HG03432 (cell line): Measurements from ENCODE around the gene EMC7.
"Not testable (repeated sequence)": the region's sequence is repeated elsewhere in the genome, so short reads cannot be mapped to it uniquely, and the experiment has no call there.

Experiments
- ATAC-seq: cut with Tn5 transposase; IDR thresholded peaks from one replicate; pipeline ENCODE4 v1.9.1; 2021; ENCODE audit warnings: mild to moderate bottlenecking, moderate library complexity; ENCODE audit not compliant: unreplicated experiment

Gene EMC7

DNA sequence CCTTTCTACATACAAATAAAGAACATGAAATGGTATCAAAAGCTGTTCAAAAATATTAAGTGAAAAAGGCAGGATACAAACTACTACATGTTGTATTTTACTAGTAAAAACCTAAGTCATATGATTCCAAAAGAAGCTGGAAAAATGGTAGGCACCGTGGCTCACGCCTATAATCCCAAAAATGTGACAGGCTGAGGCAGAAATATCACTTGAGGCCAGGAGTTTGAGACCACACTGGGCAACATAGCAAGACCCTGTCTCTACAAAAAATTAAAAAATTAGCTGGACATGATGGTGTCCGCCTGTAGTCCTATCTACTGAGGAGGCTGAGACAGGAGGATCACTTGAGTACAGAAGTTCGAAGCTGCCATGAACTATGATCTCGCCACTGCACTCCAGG lies 1.7 kb downstream of the EMC7 start:
- no peak for ATAC-seq

DNA sequence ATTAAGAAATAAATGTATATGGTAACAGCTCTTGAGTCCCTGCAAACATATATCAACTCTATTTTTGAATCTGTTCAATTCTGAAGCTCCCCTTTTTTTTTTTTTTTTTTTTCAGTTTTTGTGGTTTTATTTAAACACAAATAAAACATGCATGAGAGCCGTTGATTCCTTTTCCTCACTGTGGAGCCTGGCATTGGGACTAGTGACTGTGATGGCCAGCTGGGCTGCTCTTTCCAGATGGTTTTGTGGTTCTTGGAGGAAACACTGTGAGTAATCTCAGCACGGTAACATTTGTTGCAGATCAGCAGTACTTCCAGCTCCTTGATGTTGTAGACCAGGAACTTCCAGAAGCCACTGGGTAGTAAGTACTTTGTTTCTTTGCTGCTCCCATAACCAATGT lies 15.9 kb downstream of the EMC7 start:
- ATAC-seq: no peak

DNA sequence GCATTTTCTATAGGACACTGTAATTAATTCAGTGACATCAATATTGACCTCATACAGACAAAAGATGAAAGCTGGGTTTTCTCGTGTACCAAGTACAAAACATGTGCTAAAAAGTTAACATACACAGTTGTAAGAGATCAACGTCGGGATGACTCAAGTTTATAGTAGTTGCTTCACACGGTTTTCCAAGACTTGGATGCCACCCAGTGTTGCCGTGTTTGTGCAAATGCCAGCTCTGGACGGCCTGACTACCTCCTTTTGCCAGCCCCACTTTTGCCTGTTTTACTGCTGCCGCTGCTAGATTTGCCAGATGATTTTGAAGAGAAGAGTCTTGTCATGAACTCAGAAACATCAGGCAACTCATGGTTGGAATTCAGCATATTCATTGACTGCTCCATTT lies 17.6 kb downstream of the EMC7 start:
- ATAC-seq: no peak

DNA sequence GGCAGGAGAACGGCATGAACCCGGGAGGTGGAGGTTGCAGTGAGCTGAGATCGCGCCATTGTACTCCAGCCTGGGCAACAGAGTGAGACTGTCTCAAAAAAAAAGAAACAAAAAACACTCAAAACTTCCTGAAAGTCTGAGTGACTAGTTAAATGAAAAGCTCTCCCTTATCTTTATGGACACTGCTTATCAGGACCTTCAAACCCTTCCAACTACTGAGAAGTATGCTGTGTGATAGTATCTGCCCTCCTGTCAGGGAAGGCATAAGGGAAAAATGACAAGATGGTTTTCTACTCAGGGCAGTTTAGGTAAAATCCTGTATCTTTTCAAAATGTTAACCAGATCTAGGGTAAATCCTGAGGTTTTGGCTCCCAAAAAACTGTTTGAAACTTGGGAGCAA lies 21.8 kb downstream of the EMC7 start:
- no peak for ATAC-seq

DNA sequence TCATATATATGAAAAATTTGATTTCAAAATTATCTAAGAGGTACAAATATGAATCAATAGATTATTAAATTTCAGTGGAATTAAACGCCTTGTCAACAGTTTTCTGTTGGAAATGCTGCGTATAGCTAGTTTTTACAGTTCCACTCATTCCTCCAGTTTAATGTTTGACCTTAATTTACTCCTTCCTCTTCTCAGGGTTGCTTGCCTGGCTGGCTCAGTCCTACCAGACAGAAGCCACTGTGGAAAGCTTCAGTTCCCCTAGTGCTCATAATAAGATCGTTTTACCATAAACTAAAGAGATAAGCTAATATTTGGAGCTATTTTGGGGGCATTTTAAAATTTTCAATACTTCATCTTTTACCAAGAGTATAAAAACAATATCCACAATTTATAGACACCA lies 22.8 kb downstream of the EMC7 start:
- ATAC-seq: no peak

DNA sequence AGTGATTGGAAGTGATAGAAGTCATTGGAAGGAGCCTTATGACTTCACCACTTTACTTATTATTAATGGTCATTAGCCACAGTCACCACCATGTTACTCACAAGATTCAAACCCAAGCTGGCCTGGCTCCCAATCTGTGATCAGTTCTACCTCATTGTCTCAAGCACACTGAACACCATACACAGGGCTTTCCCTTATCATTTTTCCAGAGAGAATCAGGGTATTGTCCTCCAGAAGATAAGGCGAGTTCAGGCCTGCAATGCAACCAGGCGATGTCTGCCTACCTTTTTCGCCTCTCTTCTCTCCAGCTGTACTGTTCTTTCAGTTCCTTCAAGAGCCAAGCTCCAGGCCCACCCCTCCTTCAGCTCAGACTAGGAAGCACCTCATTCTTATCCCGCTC lies 24.9 kb downstream of the EMC7 start:
- ATAC-seq: no peak

DNA sequence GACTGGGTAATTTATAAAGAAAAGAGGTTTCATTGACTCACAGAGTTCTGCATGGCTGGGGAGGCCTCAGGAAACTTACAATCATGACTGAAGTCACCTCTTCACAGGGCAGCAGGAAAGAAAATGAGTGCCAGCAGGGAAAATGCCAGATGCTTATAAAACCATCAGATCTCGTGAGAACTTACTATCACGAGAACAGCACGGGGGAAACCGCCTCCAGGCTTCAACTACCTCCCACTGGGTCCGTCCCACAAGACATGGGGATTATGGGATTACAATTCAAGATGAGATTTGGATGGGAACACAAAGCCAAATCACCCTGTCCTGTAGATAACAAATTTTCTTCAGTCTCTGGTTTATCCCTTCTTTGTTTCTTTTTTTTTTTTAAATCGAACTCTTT lies 31.7 kb downstream of the EMC7 start:
- ATAC-seq: no peak

DNA sequence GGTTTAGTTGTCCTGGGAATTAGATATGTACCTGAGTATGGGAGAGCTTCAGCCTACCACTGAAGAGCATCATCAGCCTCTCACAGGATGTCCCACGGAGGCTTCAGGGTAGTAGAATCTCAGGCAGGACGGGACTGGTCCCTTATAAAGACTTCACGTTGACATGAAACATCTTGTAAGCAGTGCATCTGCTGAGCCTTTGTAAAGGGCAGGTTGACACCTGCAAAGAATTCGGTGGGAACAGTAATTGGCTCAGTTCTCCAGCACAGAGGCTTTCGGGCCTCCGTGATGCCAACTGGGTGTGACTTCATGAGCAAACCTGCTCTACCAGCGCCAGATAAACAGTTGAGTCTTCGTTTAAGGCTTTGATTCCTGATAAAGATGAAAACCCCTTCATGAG lies 35.7 kb downstream of the EMC7 start:
- ATAC-seq: no peak

DNA sequence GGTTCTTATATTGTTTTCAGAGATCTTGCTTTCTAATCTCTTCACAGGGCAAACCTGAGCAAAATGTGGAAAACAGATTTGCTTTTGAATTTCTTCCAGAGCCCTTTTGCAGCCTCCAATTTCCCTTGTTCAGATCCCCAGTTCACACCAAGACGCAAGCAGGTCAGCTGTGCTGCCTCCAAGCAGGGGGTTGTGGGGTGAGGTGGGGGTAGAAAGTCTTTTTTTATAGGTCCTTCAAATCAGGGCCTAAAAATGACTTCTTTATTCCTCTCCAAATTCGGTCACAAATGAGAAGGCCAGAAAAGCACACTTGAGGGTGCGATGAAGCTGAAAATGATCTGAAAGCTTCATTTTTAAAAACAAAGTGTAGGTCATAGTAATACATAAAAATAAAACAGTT lies 36.4 kb downstream of the EMC7 start:
- no peak for ATAC-seq

DNA sequence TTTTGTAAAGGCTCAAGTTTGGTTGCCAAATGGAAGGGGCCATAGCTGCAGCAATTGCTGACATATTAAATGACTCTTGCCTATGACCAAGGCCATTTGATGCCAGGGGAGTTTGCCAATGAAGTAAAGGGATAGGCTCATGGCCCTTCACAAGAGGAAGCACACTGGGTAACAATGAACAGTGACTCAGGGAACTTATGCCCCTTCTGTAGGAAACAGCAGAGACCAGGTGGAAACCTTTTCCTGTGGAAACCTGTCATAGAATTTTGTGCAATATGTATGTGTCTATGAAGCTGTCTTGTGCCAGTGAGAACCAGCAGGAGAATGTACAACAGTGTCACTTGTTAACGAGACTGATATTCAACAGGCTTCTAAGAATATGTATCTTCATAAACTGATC lies 37.2 kb downstream of the EMC7 start:
- ATAC-seq: no peak

DNA sequence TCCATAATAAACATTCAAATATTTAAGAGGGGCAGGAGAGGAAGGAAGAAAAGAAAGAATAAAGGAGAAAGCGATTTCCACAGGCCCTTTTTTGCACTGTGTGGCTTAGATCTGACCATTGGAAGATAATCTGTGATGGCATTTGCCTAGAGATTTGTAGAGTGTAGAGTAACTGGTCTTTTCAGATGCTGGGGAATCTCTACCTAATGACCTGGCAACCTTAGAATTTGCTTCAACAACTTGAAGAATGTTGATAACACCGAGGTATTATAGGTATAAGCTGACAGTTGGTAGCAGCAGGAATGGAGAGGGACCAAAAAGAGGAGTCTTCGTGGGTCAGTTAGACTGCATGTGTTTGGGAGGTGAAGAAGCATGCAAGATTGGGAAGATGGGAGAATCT lies 41.7 kb downstream of the EMC7 start:
- ATAC-seq: no peak

DNA sequence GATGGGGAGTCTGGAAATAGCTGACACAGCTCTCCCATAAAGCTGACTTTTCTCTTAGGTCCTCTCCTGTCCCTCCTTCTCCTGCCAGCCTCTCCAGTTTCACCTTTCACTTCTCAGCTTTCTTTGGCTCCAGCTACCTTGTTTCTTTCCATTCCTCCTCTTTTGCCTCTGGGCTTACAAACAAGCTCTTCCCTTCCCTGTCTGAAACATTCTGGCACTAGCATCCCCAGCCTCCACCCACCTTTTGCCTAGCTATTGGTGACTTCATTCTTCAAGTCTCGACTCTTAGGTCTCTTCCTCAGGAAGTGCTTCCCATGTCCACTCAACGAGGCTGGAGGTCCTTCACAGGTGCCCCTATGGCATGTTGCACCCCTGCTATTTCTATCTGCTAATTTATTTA lies 42.2 kb downstream of the EMC7 start:
- no peak for ATAC-seq

DNA sequence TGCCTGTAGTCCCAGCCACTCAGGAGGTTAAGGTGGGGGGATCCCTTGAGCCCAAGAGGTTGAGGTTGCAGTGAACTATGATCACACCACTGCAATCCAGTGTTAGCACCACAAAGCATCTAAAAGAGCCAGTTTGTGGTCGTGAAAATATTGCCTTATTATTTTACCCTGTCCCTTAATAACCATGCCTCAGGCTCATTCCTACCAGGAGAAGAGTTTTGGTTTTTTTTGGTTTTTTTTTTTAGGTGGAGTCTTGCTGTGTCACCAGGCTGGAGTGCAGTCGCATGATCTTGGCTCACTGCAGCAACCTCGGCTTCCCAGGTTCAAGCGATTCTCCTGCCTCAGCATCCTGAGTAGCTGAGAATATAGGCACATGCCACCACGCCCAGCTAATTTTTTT lies 44.8 kb downstream of the EMC7 start:
- ATAC-seq: no peak

DNA sequence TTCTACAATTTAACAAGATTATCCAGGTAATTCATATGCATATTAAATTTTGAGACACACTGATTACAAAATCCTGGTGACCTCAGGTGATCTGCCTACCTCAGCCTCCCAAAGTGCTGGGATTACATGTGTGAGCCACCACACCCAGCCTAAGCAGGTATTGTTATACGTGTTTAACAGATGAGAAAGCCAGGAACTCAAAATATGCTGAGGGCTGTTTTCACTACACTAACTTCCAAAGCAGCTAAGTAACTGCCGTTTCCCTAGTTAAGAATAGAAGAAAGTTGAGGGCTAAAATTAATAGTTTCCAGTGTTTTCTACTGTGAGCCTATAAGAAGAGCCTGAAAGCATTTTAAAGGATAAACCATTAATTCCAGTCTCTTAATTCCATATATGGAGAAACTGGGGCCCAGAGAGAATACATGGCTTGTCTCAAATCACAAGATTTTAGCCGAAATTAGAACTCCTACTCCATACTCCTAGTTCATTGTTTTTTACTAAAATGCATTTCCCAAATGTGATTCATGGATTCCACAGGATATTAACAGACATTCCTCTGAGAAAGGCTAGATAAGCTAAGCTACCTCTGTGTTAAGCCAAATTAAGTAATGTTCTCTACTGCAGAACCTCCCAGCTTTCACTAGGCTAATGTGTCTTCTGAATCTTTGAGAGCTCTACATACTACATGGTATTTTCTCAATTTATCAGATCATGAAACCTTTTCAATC lies 45.6 kb downstream of the EMC7 start:
- ATAC-seq: no peak

DNA sequence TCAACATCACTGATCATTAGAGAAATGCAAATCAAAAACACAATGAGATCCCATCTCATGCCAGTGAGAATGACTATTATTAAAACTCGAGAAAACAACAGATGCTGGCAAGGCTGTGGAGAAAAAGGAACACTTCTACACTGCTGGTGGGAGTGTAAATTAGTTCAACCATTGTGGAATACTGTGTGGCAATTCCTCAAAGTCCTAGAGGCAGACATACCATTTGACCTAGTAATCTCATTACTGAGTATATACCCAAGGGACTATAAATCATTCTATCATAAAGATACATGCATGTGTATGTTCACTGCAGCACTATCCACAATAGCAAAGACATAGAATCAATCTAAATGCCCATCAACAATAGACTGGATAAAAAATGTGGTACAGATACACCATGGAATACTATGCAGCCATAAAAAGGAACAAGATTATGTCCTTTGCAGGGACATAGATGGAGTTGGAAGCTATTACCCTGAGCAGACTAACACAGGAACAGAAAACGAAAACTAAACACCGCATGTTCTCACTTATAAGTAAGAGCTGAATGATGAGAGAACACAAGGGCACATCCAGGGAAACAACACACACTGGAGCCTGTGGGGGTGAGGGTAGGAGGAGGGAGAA lies 47.5 kb downstream of the EMC7 start:
- no peak for ATAC-seq

DNA sequence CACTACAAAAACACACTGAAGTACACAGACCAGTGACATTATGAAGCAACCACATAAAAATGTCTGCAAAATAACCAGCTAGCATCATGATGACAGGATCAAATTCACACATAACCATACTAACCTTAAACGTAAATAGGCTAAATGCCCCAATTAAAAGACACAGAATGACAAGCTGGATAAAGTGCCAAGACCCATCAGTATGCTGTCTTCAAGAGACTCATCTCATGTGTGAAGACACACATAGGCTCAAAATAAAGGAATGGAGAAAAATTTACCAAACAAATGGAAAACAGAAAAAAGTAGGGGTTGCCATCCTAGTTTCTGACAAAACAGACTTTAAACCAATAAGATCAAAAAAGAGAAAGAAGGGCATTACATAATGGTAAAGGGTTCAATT lies 51.3 kb downstream of the EMC7 start:
- not testable (repeated sequence) for ATAC-seq

DNA sequence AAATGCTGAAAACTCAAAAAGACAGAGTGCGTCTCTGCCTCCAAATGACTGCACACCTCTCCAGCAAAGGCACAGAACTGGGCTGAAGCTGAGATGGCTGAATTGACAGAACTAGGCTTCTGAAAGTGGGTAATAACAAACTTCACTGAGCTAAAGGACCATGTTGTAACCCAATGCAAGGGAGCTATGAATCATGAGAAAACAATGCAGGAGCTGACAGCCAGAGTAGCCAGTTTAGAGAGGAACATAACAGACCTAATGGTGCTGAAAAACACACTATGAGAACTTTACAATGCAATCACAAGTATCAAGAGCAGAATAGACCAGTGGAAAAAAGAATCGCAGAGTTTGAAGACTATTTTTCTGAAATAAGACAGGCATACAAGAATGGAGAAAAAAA lies 52.5 kb downstream of the EMC7 start:
- ATAC-seq: no peak

DNA sequence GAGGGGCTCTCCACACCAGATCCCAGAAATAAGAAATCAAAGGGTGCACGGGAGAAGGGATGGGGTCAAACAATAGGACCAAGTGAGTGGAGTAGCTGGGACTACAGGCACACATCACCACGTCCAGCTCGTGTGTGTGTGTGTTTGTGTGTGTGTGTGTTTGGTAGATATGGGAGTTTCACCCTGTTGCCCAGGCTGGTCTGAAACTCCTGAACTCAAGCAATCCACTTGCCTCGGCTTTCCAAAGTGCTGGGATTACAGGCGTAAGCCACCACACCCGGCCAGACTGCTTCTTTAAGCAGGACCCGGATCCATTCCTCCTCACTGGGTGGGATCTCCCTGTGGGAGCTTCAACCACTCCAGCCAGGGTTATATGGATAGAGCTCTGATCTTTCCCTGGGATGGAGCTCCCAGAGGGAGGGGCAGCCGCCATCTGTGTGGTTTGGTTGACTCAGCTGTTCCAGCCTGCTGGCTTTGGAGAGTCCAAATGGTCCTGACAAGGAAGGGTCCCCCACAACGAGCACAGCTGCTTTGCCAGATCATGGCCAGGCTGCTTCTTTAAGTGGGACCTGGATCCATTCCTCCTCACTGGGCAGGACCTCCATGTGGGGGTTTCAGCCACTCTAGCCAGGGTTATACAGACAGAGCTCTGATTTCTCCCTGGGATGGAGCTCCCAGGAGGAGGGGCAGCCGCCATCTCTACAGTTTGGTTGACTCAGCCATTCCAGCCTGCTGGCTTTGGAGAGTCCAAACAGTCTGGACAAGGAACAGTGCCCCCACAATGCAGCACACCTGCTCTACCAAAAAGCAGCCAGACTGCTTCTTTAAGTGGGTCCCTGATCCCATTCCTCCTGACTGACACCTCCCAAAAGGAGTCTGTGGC lies 53.5 kb downstream of the EMC7 start:
- no peak for ATAC-seq

DNA sequence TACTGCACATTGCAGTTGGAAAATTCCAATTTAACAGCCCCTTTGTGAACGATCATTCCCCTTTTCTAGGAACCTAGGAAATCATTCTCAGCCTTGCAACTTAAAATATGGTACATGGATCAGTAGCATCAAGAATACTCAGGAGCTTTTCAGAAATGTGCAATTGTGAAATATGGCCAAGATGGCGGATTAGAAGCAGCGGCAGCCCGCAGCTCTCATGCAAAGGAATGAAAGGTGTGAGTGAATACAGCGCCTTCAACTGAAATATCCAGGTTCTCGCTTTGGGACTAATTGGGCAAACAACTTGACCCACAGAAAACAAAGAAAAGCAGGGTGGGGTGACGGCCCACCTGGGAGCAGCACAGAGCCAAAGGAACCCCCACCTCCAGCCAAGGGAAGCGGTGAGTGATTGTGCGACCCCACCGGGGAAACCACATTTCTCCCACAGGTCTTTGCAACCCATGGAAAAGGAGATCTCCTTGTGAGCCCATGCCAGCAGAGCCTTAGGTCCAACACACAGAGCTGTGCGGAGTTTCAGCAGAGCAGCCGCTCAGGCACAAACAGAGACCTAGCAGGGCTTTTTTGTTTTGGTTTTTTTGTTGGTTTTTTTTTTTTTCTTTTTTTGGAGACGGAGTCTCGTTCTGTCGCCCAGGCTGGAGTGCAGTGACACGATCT lies 55.1 kb downstream of the EMC7 start:
- ATAC-seq: no peak

DNA sequence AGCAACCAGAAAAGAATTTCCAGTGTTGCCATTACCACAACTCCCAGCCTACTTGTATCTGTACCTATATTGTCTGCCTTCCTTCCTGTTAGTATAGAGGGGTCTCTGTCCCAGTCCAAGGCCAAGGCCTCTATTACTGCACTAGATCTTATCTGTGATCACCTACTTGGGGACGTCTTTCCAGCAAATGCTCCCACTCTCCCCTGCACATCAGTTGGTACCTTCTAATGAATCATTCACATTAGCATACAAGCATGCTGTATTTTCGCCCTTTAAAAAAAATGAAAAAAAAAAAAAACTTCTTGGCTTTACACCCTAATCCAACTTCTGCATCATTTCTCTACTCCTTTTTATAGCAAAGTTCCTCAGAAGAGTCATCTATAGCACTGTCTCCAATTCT lies 57.8 kb downstream of the EMC7 start:
- ATAC-seq: no peak

DNA sequence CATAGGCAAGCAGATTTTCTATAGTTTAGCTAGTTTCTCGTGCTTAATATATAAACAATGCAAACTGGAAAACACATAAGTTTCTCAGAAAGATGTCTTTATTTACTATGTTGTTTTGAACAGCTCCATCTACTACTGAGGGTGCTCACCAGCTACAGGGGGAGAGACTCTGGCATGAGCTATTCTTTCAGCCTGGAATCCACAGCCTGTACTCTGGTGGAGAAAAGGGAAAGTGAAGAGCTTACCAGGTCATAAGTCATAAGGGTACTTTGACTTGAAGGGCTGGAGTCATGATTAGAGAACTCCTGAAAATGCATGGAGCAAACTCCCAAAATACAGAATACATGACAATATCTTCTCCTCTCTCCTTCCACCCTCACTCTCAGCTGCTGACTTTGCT lies 58.3 kb downstream of the EMC7 start:
- ATAC-seq: no peak

DNA sequence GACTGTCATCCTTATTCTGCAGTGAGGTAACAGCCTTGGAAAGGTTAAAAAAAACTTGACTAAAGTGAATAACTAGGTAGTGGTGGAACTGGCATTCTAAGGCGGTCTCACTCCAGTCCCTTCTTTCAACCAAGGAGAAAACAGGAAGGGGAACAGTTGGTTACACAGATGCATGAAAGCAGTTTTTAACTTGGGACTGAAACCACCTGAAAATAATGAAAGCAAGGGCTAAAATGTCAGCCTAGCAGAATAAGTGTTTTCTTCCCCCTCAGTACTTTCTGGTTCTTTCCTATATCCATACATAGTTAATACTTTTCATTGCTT lies 61.9 kb downstream of the EMC7 start:
- ATAC-seq: peak; percentile 18
